Activated CD8-positive, alpha-beta memory T cell treated with anti-CD3 and anti-CD28 coated beads for 4 hours (primary cell): ENCODE measurements around the gene SLC14A1.
A peak's percentile ranks its signal among the peaks of the same experiment; 100 is the strongest.

ENCODE experiments used
- DNase-seq, 2 donors: peaks; one replicate each; pipeline ENCODE4 v3.0.0-alpha.2; 2020; ENCODE audit warnings: low read depth in 2 of 2

The SLC14A1 gene

DNA sequence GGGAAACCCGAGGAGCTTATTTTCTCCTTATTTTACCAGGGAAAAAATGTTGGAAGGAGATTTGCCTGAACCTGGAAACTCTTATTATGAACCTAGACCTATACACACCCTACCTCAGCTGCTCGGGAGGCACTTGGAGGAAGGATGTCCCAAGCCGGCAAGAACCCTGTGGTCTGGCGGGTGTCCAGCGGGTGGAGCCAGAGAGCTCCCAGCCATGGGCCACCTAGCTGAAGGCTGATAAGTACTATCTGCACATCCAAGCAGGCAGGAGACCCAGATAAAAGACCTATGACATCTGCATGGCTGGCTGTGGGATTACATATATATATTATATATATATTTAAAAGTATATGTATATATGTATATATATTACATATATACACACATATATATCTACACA lies 1.1 kb upstream of the SLC14A1 start:
- DNase-seq: peak; percentile 23 to 31

DNA sequence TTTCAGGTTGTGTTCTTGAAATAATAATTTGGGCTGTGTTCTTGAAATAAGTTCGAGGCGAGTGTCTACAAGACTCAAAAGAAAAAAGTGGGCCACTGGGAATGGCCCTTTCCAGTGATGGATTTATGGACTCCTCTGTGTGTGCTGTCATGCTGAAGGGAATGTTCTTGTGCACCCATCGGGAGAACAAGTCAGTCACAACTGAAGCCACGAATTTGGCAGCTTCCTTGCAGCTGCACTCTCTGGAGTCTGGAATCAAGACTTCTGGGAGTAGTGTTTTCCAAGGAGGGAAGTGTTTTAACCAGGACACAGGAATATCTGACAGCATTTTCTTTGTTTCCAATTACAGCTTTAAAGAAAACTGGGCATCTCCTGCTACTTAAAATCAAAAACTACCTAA lies 620 bp downstream of the SLC14A1 start:
- no peak for DNase-seq

DNA sequence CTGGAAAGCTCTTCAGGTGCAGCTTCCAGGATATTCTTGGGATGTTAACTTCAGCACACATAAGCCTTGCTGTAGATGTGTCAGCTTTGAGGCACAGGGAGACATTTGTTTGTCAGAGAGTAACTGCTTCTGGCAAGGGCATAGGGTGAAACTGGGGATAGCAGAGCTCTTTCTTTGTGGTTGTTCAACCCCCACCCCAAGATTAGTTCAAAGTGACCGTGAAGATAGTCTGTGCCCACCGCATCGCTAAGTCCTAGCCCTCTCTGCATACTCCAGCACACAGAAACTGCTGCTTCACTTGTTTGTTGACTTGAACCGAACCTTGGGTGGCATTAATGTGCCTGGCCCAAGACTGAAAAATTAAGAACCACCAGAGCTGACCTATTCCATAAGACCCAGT lies 1.4 kb downstream of the SLC14A1 start:
- no peak for DNase-seq

DNA sequence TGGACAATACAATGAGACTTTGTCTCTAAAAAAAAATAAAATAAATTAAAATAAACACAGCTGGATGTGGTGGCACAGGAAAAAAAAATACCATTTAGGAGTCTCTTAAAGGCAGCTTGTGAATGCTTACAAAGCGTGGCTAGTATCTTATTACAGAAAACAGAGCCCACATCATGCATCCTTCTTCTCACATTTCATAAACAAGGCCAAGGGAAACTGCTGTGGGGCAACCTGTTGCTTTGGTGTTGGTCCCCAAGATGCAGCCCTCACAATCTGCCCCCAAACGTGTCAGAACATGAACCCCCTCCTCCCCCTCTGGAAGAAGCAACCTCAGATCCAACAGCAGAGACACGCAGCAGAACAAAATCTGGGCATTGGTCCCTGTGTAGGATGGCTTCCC lies 2.6 kb downstream of the SLC14A1 start:
- DNase-seq: no peak

DNA sequence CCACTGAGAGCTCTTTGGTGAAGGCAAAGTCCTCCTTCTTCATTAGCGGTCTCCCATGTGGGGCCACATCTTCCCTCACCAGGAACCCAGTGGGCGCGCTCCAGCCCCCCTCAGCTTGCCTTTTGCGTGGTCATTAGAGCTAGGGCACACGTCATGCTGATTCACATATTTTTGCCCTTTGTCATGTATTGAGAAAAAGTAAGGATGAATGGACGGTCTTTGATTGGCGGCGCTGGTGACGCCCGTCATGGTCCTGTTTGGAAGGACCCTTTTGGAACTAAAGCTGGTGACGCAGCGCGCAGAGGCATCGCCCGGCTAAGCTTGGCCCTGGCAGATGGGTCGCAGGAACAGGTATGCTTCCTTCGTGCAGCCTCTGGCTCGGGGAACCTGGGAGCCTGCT lies 3.1 kb downstream of the SLC14A1 start:
- DNase-seq: no peak

DNA sequence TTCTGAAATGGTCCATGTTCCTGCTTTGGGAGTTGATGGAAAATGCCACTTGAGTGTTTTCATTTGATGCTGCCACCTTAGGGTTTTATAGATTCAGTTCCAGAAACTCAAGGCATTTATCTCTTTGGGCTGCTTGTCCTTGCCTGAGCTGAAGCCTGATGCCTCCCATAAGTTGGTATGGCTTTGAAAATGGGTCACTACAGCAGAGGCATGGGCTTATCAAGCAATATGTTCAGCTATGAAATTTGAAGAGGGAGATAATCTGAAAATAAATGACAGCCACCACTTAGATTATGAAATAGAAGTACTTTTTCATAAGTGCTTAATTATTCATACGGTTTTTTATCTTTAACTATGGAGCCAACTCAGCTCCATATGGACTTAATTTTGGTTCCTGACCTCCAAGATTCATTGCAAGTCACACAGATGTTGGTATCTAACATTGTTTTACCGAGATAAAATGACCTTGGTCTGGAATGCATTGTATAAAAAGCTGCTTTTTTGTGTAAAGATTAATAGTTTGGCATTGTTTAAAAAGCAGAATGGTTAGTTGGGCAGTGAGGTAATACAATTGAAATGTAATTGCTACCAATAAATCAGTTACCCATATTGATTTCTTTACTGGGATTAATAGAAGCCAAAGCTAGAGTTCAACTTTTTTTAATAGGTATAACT lies 4.5 kb downstream of the SLC14A1 start:
- DNase-seq: no peak

DNA sequence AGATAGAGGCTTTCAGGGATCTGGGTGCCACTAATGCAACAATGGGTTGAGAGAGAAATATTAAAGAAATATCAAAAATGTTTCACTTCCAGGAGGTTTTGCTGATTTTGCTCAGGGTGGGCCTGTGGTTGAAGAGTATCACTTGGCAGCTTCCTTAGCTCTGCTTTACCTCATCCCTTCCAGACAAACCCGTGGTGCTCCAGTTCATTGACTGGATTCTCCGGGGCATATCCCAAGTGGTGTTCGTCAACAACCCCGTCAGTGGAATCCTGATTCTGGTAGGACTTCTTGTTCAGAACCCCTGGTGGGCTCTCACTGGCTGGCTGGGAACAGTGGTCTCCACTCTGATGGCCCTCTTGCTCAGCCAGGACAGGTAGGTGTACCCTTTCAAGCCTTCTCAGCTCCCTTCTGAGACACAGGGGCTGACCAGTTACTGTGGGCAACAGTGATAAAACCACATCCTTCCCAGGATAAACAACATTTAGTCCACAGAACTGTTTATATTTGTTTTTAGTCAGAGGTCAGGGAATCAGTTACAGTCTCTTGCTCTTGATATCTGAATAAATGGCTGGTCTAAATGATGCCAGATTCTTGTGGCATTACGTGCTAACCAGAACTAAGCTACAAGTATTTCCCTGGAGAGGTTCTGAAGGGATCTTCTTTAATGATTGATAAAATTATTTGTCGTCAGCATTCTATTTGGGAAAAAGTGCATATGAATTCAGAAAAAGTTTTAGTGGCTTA lies 7.0 kb downstream of the SLC14A1 start:
- DNase-seq: no peak

DNA sequence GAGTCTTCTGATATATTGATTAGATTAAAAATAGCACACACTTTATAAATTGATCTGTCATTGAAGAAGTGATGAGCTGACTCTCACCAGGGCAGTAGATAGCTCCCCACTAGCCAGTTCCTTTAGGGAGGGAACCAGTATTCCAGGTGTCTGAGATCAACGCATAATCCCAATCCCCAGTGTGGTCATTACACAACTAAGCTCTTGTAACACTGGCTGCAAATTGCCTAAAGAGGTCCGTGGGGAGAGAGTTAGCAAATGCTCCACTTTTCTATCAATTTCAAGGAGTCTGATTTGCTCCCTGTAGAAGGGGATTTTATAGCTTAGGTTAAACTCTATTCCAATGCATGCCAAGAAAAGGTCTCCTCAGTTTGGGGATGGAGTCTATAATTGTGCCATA lies 7.7 kb downstream of the SLC14A1 start:
- DNase-seq: no peak

DNA sequence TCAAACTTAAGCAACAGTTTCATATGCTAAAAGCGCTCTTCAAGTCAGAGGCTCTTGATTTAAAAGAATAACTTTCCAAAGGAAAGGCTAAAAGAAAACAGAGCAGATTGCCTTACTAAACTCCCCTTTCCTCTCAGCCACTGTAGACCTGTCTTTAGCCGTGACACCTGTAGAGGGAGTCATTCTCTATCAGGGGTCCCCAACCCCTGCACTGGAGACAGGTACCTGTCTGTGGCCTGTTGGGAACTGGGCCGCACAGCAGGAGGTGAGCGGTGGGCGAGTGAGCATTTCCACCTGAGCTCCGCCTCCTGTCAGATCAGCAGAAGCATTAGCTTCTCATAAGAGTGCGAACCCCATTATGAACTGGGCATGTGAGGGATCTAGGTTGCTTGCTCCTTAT lies 9.6 kb downstream of the SLC14A1 start:
- no peak for DNase-seq

DNA sequence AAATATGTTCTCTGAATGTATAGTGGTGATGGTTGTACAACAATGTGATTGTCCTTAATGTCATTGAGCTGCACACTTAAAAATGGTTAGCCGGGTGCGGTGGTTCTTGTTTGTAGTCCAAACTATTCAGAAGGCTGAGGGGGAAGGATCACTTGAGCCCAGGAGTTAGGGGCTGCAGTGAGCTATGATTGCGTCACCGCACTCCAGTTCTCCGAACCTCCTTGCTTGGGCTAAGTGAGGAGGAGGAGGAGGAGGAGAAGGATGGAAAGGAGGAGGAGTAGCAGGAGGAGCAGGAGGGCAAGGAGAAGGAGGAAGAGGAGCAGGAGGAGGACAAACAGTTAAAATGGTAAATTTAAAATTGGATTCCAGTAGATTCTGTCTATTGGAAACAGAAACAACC lies 10.5 kb downstream of the SLC14A1 start:
- no peak for DNase-seq

DNA sequence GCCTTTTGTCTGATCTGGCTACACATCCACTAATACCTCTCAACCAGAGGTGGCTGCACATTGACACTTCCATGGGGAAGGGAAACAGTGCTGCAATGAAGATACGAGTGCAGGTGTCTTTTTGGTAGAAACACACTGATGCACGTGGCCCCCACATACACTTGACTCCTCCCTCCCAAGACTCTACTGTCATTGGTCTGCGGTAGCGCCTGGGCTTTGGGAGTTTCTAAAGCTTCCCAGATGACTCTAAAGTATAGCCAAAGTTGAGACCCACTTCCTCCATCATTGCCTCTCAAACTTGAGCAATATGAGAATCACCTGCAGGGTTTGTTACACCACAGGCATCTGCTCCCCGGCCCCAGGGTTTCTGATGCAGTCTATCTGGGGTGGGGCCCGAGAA lies 11.0 kb downstream of the SLC14A1 start:
- no peak for DNase-seq

DNA sequence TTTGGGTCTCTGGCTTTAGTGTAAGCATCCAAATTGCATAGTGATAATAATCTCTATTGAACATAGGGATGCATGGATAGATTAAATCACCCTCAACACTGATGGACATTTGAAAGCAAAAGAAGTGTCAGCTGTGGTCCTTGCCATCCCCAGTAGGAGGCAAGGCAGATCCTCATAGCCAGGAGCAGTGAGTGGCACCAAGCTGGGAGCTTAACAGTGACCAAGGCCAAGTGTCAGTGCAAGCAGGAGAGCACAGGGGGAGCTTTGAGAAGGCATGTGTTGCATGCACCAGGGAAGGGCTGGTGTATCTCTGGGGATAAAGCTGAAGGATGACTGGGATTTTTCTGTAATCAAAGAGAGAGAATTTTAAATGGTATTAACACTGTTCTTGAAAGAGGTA lies 14.7 kb downstream of the SLC14A1 start:
- DNase-seq: no peak

DNA sequence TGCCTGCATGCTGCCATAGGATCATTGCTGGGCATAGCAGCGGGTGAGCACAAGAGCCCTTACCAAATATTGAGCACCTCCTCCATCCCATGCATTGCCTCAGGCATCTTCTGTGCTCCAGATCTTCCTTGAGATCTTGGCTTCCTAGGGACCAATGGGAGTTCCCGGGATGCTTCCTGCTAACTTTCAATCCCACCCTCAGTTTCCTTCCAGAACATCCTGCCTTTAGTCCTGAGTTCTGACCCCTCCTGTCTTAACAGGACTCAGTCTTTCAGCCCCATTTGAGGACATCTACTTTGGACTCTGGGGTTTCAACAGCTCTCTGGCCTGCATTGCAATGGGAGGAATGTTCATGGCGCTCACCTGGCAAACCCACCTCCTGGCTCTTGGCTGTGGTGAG lies 15.3 kb downstream of the SLC14A1 start:
- no peak for DNase-seq

DNA sequence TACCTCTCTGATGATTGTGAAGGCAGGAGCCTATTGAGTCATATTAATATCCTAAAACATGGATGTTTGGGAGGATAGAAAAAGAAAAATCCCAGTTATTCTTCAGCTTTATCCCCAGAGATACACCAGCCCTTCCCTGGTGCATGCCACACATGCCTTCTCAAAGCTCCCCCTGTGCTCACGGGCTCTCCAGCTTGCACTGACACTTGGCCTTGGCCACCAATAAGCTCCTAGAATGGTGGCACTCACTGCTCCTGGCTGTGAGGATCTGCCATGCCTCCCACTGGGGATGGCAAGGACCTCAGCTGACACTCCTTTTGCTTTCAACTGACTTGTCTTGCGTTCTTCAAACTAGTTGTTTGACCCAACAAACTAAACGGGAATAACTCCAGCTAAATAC lies 15.9 kb downstream of the SLC14A1 start:
- no peak for DNase-seq

DNA sequence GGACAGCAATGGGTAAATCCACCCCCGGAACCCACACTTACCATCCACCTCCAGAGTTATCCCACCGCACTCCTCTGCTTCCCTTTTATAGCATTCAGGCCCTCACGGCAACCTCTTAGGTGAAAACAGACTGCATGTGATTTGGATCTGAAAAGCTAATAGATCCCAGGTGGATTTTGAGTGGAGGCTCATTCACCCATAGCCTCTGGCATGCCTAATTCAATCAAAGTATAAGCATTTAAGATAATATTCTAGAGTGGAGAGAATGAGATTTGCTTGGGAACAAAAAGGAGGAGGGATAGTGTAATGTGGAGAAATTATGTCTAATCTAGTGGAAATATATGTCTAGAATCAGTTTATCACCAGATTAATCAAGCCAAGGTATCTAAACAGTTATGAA lies 17.1 kb downstream of the SLC14A1 start:
- DNase-seq: no peak

DNA sequence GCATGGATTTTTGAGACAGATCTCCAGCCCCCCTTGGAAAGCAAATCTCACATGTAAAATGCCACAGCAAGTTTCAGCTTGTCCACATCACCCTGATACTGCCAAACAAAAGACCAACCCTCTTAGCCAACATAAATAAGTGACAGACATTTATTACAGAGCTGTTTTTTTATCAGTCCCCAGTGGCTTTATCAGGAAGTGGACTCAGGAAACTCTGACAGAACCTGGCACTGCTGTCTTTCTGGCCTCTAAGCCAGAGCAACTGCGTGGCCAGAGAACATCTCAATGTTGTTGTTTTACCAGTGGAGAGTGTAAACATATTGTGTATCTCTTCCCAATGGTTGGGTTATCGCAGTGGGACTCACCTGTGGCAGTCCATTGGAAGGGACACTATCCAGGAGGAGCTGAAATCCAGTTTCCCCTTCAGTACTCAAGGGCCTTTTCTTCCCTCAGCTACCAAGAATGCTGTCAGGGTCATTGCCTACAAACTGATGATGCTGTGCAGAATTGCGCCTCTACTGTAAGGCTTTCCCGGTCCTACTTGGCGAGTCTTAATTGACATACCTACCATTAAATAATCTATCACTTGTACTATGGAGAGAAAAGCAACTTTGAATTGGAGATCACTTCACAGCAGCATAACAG lies 22.0 kb downstream of the SLC14A1 start:
- DNase-seq: no peak

DNA sequence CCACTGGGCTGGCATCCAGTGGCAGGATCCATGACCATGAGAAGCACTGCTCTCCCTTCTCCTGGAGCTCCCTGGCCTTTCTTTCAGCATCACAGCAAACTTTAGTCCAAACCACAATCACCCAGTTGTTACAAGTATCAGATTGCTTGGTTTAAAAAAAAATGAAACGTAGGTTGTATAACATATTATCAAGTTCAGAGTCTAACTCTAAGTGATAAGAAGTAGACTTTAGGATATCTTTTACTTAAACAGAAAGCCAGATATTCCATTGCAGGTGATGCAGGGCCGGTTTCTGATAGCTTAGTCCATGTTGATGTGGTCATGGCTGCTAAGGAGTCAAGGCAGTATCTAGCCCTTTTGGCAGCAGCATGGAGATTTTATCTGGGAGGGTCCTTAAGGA lies 24.5 kb downstream of the SLC14A1 start:
- no peak for DNase-seq

DNA sequence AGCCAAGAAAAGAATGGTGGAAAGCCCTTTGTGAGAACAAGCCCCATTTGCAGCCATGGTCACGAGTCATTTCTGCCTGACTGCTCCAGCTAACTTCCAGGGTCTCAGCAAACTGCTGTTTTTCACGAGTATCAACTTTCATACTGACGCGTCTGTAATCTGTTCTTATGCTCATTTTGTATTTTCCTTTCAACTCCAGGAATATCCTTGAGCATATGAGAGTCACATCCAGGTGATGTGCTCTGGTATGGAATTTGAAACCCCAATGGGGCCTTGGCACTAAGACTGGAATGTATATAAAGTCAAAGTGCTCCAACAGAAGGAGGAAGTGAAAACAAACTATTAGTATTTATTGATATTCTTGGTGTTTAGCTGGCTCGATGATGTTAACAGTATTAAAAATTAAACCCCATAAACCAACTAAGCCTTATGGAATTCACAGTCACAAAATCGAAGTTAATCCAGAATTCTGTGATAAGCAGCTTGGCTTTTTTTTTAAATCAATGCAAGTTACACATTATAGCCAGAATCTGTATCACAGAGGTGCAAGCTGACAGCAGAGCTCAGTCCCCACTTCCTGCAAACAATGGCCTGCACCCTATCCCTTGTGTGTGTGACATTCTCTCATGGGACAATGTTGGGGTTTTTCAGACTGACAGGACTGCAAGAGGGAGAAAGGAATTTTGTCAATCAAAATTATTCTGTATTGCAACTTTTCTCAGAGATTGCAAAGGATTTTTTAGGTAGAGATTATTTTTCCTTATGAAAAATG lies 26.1 kb downstream of the SLC14A1 start:
- no peak for DNase-seq

DNA sequence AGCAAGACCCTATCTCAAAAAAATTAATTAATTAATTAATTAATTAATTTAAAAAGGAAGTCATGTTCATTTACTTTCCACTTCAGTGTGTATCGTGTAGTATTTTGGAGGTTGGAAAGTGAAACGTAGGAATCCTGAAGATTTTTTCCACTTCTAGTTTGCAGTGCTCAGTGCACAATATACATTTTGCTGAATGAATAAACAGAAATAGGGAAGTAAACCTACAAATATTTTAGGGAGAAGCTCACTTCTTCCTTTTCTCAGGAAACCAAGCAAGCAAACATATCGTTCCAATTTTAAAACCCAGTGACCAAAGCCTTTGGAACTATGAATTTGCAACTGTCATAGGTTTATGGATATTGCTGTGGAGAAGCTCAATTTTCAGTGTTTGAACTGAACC lies 27.8 kb downstream of the SLC14A1 start:
- DNase-seq: no peak

DNA sequence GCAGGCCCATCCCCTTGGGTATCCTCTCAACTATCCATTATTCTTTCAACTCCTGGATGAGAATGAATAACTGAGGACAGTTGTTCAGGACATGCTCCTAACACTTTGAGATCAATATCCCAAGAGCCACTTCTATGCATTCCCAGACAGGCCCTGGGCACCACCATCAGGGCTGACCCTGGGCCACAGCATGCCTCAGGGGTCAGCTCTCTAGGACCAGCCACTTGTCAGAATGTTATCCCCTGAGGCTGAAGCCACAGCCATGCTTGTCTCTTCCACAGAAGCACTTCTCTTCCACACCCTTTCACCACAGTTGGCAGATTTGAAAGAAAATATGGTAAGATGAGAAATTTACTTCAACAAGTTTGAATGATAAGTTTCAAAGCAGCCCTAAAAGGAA lies 28.7 kb downstream of the SLC14A1 start:
- no peak for DNase-seq

DNA sequence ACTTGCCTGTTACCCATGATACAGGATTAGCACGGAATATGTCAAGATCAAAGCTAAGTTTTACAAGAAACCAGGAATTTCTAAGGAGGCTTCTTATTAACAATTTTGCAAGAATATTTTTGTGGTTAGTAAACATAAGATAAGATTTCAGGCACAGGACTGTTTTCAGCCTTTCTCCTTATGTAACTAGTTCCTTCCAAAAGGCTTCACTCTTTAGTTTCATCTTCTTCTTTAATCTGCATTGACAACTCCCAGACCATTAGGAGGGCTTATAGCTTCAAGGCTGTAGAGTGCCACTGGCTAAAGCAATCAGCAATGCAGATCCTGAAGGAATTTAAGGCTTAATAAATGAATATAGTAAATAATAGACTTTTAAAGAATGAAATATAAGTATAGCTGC lies 29.3 kb downstream of the SLC14A1 start:
- no peak for DNase-seq

DNA sequence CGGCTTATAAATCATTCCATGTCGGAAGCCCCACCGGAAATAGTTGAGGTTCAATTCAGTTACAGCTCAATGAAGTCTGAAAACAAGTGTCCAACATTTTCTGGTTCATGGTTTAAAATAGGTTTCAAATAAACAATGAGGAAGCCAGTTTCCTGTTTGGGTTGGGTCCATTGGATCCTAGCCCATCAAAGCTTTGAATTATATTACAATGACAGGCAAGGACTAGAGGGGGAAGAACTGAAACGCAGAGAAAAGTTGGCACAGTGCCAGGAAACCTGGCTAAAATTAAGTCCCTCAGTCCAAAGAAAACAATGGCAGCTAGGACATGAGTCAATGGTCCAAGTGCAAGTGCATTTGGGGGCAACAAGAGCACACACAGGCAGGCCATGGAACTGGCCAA lies 32.0 kb downstream of the SLC14A1 start:
- DNase-seq: no peak

DNA sequence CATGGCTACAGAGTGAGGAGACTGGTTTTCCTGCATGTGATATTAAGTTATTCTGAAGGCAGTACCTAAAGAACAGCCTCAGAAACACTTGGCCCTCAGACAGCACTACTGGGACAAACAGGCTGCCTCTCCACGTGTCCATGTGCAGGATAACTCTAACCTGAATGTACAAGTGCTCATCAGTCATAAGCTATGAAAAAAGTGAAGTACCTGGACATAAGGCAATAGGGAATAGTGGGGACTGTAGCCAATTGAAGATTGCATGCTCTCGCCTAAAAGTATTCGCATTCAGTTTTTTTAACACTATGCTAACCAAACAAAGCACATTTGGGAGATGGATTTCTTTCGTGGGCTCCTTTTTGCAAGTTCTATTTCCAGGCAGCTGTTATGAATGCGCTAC lies 33.0 kb downstream of the SLC14A1 start:
- DNase-seq: no peak
